Right lobe of liver (tissue), 6 donors: ENCODE measurements around the gene RSBN1. TPM values are rescaled to one million over a fixed set of nuclear protein-coding genes. Genes with fewer than 3 reads are reported as not detected.

Experiments
- ATAC-seq, 4 donors: fragments of 200-7000 bp; cut with Tn5 transposase; one replicate each; pipeline ENCODE4 v1.9.1; 2020; ENCODE audit warnings: mild to moderate bottlenecking in 4 of 4, moderate library complexity in 4 of 4
- DNase-seq, 3 donors: peaks; one replicate each; pipeline ENCODE4 v3.0.0-alpha.2; 2020
- H3K27ac ChIP-seq, 3 donors: fragments of 200-600 bp; one replicate each; pipeline ENCODE4 v1.8.0; 2022
- H3K27me3 ChIP-seq, 2 donors: fragments of 200-600 bp; one replicate each; pipeline ENCODE4 v1.8.0; 2022
- H3K36me3 ChIP-seq, 4 donors: fragments of 200-600 bp; sonication (generic) in 1 of 4; one replicate each; pipeline versions ENCODE4 v1.5.1 to v1.8.0; 2017 to 2022; ENCODE audit warnings: control low read depth in 1 of 4
- H3K4me1 ChIP-seq, 4 donors: fragments of 200-600 bp; sonication (generic) in 1 of 4; one replicate each; pipeline versions ENCODE4 v1.5.1 to v1.8.0; 2017 to 2022; ENCODE audit warnings: control low read depth in 1 of 4
- H3K4me3 ChIP-seq, 3 donors: fragments of 200-600 bp; one replicate each; pipeline ENCODE4 v1.8.0; 2022
- H3K9me3 ChIP-seq, 4 donors: fragments of 200-600 bp; sonication (generic) in 1 of 4; one replicate each; pipeline versions ENCODE4 v1.5.1 to v1.8.0; 2017 to 2022; ENCODE audit warnings: control low read depth in 1 of 4
- CTCF ChIP-seq, 4 donors: fragments of 200-600 bp in 3 of 4; fragments of 450-650 bp in 1 of 4; IDR thresholded peaks; one replicate each; pipeline versions ENCODE4 v1.5.1 to v1.8.0; 2016 to 2022; ENCODE audit warnings: antibody characterized with exemption in 4 of 4, mild to moderate bottlenecking in 2 of 4
- POLR2A ChIP-seq: fragments of 450-650 bp; IDR thresholded peaks from one replicate; pipeline ENCODE4 v1.6.1; 2017; ENCODE audit warnings: antibody characterized with exemption, mild to moderate bottlenecking
- WGBS: methylation state at CpG from one replicate; pipeline ENCODE4 v1.1.6; 2018; ENCODE audit warnings: low coverage, low lambda C conversion rate; ENCODE audit not compliant: insufficient coverage; ENCODE audit errors: missing lambda C conversion rate; 5-methylcytosine and 5-hydroxymethylcytosine counted together
- intact Hi-C, 2 donors: fragments of 100-400 bp; cut with DNase I; formaldehyde crosslinking; loops; one replicate each; pipeline versions ENCODE4 v1.11.2 to v1.14.1; 2022
- total RNA-seq, 6 experiments: library from RNA; depleted of rRNA in 2 of 6; stranded (reverse); fragments of >200 nt in 2 of 6; fragmentation: NEBNext Ultra II Directional in 3 of 6; extraction: Animal tissue kit (Norgen Biotek cat#: 25700) in 3 of 6; gene quantifications; one replicate each; pipeline versions ENCODE4 v1.1.0 to v1.2.4, GENCODE V29; 2016 to 2023
- donor health status: DM: no; HTN: yes; CAD: no.
- donor health status: DM: no; HTN: no; CAD: no.
- donor health status: DM: no; HTN: no; CAD: no.
- donor health status: DM: no; HTN: yes; CAD: no.
- donor health status: DM: no; HTN: yes; CAD: no.

RSBN1 gene
- total RNA-seq, 6 experiments from 2014 or later = 4.1 to 5.9 (median 5.0) TPM

GRCh38 chr1:113783254-113784103, 28.8 kb downstream of the RSBN1 start:
- H3K27me3 ChIP-seq = no peaks in the 10 kb centered on the region
- H3K4me3 ChIP-seq = no peak overlapping the region
- DNase-seq (no peak), ATAC-seq (peak; percentile 67 to 83 (median 70))
- TF ChIP-seq POLR2A (no peak), CTCF (IDR thresholded peaks at IDR 0.05) (no peak)
- intact Hi-C loops = no loop called here
- H3K9me3 ChIP-seq = no peaks in the 10 kb centered on the region
- H3K36me3 ChIP-seq = no peaks in the 10 kb centered on the region
- H3K4me1 ChIP-seq = peaks cover 0 to 15% (median 0%) of the 10 kb centered on the region in 4 donors
- 37% methylated on average over 4 of the region's 4 CpGs for WGBS
- H3K27ac ChIP-seq = peak overlapping the region in 2 of 3 donors; percentile 13 to 25

DNA sequence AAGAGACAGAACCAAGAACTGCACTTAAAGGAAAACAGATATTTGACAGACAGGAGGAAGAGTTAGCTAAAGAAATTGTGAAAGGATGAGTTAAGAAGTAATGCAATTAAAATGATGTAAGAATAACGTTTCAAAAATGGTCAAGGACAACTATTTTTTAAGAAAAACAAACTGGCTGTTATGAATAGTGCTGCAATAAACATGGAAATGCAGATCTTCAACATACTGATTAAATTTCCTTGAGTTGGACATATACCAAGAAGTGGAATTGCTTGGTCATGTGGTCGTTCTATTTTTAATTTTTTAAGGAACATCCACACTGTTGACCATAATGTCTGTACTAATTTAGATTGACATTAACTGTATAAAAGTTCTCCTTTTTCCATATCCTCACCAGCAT, 29.9 kb downstream of the RSBN1 start:
- ATAC-seq (no peak), DNase-seq (no peak)
- Histone ChIP-seq H3K27ac (no peak overlapping the region), H3K9me3 (no peaks in the 10 kb centered on the region), H3K36me3 (peaks cover 0 to 3% (median 0%) of the 10 kb centered on the region in 4 donors), H3K4me1 (peaks cover 0 to 15% (median 0%) of the 10 kb centered on the region in 4 donors), H3K4me3 (no peak overlapping the region), H3K27me3 (no peaks in the 10 kb centered on the region)
- TF ChIP-seq CTCF (IDR thresholded peaks at IDR 0.05) (no peak), POLR2A (no peak)
- WGBS = 38% methylated on average over 2 of the region's 2 CpGs
- intact Hi-C loops = no loop called here

DNA sequence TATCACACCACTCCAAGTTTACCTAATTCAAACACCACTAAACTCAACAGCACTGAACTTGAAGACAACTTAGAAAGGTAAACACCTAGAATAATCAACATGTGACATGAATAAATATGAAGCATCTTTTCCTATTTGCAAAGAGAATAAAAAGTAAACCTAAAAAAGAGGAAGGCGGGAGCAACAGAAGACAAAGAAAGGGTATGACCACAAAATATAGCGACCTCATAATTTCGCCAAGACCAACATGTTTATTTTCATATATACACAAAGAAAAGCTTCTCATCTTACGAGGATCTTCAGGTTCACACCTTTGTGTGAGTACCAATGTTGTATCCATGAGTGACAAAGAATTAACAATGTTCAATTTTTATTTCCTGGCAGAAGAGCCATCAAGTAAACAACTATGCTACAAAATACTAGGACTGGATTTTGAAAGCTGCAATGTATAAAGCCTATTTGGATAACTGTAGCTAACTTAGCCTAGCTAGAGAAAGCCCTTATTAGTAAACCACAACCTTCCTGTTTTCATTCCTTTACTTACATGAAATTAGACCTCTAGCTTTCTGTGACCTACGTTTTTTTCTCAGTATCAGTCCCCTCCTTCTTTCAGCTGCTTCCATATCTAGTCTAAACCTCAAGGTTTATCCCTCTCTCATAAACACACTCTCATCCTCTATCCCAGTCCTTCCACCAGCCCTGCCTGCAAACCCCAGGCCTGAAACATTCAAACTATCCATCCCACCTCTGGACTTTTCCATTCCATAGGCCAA, 31.7 kb downstream of the RSBN1 start:
- H3K36me3 ChIP-seq = peaks cover 0 to 3% (median 0%) of the 10 kb centered on the region in 4 donors
- intact Hi-C loops = no loop called here
- peaks cover 0 to 7% (median 0%) of the 10 kb centered on the region in 4 donors for H3K4me1 ChIP-seq
- no peak for ATAC-seq
- H3K4me3 ChIP-seq = no peak overlapping the region
- no peaks in the 10 kb centered on the region for H3K9me3 ChIP-seq
- H3K27ac ChIP-seq = no peak overlapping the region
- H3K27me3 ChIP-seq = no peaks in the 10 kb centered on the region
- no peak for DNase-seq
- TF ChIP-seq POLR2A (no peak), CTCF (IDR thresholded peaks at IDR 0.05) (no peak)
- 71% methylated on average over 5 of the region's 5 CpGs for WGBS

DNA sequence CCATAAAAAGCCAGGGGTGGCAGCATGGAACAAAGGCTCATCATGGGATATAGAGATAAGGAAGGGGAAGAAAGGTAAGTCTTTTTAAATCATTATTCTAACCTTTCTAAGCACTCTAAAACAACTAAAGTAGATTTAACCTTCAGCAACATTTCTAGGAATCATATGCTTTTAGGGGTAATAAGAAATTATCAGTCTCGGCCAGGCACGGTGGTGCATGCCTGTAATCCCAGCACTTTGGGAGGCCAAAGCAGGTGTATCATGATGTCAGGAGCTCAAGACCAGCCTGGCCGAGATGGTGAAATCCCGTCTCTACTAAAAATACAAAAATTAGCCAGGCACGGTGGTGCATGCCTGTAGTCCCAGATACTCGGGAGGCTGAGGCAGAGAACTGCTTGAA, 32.7 kb downstream of the RSBN1 start:
- TF ChIP-seq POLR2A = no peak
- no peak for TF ChIP-seq CTCF (IDR thresholded peaks at IDR 0.05)
- DNase-seq (no peak), ATAC-seq (no peak)
- intact Hi-C loops = no loop called here
- Histone ChIP-seq H3K27me3 (no peaks in the 10 kb centered on the region), H3K4me1 (peaks cover 0 to 7% (median 0%) of the 10 kb centered on the region in 4 donors), H3K36me3 (peaks cover 0 to 3% (median 0%) of the 10 kb centered on the region in 4 donors), H3K27ac (no peak overlapping the region), H3K4me3 (no peak overlapping the region), H3K9me3 (no peaks in the 10 kb centered on the region)
- WGBS = 83% methylated on average over 4 of the region's 6 CpGs
